Panc1 (cell line): Measurements from ENCODE around the gene ANK3.

Experiments used
- TCF7L2 ChIP-seq: IDR thresholded peaks from 2 replicates; pipeline ENCODE4 v1.6.1; 2011; ENCODE audit warnings: mild to moderate bottlenecking, low read depth, low read length, inconsistent platforms
- TF ChIP-seq, protein P1 (sequence below): fragments of 450-650 bp; IDR thresholded peaks from 2 replicates; pipeline ENCODE4 v1.5.1; 2017; ENCODE audit warnings: mild to moderate bottlenecking
- TF ChIP-seq, protein P2 (sequence below), 2 experiments: IDR thresholded peaks; 2 replicates each; pipeline ENCODE4 v1.6.1; 2011 to 2012; ENCODE audit warnings: low read depth in 2 of 2, control low read depth in 1 of 2, low read length in 1 of 2, mild to moderate bottlenecking in 1 of 2, moderate library complexity in 1 of 2; ENCODE audit not compliant: insufficient read depth in 1 of 2

DNA sequence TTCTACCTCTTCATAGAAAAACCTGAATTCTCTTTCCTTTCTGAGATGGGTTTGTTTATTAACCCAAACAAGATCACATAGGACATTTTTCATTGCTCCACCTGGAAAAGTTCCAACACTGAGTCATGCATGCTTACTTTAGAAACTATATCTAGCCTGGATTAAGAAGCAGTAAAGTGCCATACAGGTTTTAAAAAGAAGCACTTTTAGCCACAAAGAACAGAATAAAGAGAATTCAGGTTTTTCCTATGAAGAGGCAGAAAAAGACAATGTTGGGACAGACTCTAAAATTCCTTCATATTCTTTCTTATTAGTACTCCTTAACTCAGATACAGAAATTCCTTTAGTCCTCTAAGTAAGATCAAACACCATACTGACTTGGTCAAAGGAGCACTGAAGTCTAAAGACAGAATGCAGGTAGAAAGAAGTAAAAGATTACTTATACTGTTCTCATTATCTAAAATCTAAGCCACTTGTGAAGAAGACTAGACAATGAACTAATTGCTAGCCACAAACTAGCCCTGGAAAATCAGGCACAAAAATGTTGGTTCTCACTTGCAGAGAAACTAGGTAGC, 241.3 kb downstream of the ANK3 start:
- TF ChIP-seq, protein P1, sequence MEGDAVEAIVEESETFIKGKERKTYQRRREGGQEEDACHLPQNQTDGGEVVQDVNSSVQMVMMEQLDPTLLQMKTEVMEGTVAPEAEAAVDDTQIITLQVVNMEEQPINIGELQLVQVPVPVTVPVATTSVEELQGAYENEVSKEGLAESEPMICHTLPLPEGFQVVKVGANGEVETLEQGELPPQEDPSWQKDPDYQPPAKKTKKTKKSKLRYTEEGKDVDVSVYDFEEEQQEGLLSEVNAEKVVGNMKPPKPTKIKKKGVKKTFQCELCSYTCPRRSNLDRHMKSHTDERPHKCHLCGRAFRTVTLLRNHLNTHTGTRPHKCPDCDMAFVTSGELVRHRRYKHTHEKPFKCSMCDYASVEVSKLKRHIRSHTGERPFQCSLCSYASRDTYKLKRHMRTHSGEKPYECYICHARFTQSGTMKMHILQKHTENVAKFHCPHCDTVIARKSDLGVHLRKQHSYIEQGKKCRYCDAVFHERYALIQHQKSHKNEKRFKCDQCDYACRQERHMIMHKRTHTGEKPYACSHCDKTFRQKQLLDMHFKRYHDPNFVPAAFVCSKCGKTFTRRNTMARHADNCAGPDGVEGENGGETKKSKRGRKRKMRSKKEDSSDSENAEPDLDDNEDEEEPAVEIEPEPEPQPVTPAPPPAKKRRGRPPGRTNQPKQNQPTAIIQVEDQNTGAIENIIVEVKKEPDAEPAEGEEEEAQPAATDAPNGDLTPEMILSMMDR, result no peak
- TF ChIP-seq, protein P2, sequence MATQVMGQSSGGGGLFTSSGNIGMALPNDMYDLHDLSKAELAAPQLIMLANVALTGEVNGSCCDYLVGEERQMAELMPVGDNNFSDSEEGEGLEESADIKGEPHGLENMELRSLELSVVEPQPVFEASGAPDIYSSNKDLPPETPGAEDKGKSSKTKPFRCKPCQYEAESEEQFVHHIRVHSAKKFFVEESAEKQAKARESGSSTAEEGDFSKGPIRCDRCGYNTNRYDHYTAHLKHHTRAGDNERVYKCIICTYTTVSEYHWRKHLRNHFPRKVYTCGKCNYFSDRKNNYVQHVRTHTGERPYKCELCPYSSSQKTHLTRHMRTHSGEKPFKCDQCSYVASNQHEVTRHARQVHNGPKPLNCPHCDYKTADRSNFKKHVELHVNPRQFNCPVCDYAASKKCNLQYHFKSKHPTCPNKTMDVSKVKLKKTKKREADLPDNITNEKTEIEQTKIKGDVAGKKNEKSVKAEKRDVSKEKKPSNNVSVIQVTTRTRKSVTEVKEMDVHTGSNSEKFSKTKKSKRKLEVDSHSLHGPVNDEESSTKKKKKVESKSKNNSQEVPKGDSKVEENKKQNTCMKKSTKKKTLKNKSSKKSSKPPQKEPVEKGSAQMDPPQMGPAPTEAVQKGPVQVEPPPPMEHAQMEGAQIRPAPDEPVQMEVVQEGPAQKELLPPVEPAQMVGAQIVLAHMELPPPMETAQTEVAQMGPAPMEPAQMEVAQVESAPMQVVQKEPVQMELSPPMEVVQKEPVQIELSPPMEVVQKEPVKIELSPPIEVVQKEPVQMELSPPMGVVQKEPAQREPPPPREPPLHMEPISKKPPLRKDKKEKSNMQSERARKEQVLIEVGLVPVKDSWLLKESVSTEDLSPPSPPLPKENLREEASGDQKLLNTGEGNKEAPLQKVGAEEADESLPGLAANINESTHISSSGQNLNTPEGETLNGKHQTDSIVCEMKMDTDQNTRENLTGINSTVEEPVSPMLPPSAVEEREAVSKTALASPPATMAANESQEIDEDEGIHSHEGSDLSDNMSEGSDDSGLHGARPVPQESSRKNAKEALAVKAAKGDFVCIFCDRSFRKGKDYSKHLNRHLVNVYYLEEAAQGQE (IDR thresholded peaks at IDR 0.05; ENCODE audit: insufficient read depth in 1 of 2, low read depth in 2 of 2, low read length in 1 of 2), result no peak
- TF ChIP-seq TCF7L2, result no peak
